Bronchial epithelial cell (primary cell): ENCODE measurements around the gene ETAA1. TPM values are rescaled to one million over a fixed set of nuclear protein-coding genes. Genes with fewer than 3 reads are reported as not detected.

Experiments
- DNase-seq: peaks from one replicate; pipeline ENCODE4 v3.0.0-alpha.2; 2010; ENCODE audit warnings: low read depth
- FAIRE-seq: peaks from 2 replicates; lab custom pipeline; 2011; peaks lifted over from hg19 to GRCh38; lab: Jason Lieb, UNC
- H3K27me3 ChIP-seq: 2 replicates; pipeline ENCODE4 v1.5.1; 2011; ENCODE audit warnings: low read length; ENCODE audit not compliant: control insufficient read depth, insufficient read depth
- H3K36me3 ChIP-seq: 2 replicates; pipeline ENCODE4 v1.5.1; 2011; ENCODE audit warnings: low read length; ENCODE audit not compliant: control insufficient read depth, insufficient read depth
- H3K4me3 ChIP-seq: 2 replicates; pipeline ENCODE4 v1.5.1; 2011; ENCODE audit warnings: mild to moderate bottlenecking, low read depth, low read length, control low read depth
- total RNA-seq: library from RNA; depleted of rRNA; stranded (reverse); fragments of >200 nt; gene quantifications from 2 replicates; pipeline ENCODE4 v1.2.1, GENCODE V29; 2014
- TF ChIP-seq, protein P1 (sequence below): IDR thresholded peaks from 2 replicates; pipeline ENCODE4 v1.5.1; 2011; ENCODE audit warnings: mild to moderate bottlenecking, moderate library complexity, low read length, control low read depth, inconsistent platforms; ENCODE audit not compliant: insufficient read depth, severe bottlenecking

ETAA1 gene
- total RNA-seq, result 16.8 and 18.3 TPM in 2 replicates

DNA sequence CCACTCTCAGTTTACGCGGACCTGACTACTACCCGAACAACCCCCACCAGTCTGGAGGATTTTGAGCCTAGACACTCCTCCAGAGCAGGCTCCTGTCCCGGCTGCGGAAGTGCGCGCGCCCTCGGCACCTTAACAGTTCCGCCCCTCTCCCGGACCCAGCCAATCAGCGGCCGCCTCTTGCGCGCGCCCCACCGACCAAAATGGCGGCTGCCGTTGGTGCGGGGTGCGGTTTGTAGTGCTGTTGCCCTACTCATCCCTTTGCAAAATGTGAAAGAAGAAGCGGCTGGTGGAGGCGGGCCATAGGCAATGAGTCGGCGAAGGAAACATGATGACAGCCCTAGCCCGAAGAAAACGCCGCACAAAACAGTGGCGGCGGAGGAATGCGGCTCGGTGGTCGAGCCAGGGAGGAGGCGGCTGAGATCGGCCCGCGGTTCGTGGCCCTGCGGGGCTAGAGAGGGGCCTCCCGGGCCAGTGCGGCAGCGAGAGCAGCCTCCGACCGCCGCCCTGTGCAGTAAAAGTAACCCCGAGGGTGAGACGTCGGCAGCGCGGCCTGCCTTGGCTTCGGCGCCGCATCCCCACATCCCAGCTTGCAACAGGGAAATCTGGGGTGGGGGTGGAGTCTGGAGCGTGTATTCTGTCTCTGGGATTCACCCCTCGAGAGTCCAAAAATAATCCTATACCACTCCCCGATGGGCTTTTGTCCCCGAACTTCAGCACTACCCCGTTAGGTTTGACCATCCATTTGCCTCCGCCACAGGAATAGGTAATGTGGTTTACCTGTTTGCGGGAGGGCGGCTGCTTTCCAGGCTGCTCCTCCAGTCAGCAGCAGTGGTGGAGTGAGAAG is at the start of gene ETAA1:
ETAA1 (plus strand) TSS at position 191 of the 844 bp plus-strand sequence; CDS start at position 307, 116 bp downstream.
- DNase-seq, result peak; percentile 68
- Histone ChIP-seq H3K27me3 (no peaks in the 10 kb centered on the region), H3K4me3 (peak within 1 kb of the TSS; percentile 92), H3K36me3 (no peaks in the 10 kb centered on the region)
- TF ChIP-seq, protein P1, sequence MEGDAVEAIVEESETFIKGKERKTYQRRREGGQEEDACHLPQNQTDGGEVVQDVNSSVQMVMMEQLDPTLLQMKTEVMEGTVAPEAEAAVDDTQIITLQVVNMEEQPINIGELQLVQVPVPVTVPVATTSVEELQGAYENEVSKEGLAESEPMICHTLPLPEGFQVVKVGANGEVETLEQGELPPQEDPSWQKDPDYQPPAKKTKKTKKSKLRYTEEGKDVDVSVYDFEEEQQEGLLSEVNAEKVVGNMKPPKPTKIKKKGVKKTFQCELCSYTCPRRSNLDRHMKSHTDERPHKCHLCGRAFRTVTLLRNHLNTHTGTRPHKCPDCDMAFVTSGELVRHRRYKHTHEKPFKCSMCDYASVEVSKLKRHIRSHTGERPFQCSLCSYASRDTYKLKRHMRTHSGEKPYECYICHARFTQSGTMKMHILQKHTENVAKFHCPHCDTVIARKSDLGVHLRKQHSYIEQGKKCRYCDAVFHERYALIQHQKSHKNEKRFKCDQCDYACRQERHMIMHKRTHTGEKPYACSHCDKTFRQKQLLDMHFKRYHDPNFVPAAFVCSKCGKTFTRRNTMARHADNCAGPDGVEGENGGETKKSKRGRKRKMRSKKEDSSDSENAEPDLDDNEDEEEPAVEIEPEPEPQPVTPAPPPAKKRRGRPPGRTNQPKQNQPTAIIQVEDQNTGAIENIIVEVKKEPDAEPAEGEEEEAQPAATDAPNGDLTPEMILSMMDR, result no peak
- FAIRE-seq, result no peak

DNA sequence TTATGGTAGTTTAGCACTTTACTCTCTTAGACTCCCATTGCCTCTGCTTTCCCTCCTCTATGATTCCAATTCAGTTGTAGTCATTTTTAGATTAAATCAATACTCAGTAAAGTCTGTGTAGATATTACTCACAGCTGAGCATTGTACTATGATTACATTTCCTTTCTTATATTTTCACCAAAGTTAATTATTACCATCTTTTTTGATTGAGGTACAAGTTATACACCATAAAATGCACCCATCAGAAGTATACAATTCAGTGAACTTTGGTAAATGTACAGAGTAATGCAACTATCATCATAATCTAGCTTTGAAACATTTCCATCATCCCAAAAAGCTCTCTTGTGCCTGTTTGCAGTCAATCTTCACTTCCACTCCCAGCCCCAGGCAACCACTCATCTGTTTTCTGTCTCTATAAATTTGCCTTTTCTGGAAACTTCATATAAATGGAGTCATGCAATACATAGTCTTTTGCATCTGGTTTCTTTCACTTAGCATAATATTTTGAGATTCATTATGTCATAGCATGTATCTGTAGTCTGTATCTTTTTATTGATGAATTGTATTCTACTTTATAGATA is 30.2 kb upstream of the ETAA1 start:
- TF ChIP-seq, protein P1, result no peak
- no peak for FAIRE-seq

DNA sequence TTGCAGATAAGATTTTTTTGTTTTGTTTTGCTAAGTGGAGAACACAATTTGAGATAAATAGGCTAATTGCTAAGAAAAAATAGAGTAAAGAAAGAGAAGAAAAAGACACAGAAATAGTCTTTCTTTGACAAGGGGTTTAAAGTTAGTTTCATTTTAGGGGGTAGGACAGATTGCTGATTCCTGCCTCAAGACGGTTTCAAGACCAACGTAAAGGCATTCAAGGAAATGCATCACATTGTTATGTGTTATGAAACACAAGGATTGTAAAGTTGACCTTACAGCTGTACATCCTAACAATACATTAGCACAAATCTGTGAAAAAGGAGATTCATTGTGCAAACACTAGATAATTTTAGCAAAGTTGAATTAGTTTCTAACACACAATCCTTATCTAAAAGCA is 22.7 kb upstream of the ETAA1 start:
- Histone ChIP-seq H3K36me3 (no peaks in the 10 kb centered on the region), H3K4me3 (no peak overlapping the region), H3K27me3 (no peaks in the 10 kb centered on the region)
- no peak for FAIRE-seq
- TF ChIP-seq, protein P1, result no peak
- DNase-seq, result no peak

More for the DNA sequence above, 30.2 kb upstream of the ETAA1 start:
- no peak for DNase-seq
- H3K36me3 ChIP-seq, result no peaks in the 10 kb centered on the region
- no peak overlapping the region for H3K4me3 ChIP-seq
- no peaks in the 10 kb centered on the region for H3K27me3 ChIP-seq

DNA sequence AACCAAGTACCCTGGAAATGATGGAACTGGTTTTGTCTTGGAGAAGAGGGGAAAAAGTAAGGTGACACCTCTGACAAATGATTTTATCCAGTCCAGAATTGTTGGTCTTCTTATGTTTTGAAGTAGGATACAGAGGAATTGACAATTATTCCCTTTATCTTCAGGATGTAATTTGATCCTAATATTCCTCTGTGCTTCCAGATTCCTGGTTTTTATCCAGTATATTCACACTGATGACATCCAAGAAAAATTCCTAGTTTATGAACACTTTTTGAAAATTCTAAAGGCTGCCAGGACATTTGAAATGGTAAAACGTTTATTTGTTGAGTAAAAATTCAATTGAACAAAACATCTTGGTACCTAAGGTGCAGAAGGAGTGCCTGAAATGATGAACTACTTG is 22.2 kb upstream of the ETAA1 start:
- FAIRE-seq (no peak), DNase-seq (no peak)

DNA sequence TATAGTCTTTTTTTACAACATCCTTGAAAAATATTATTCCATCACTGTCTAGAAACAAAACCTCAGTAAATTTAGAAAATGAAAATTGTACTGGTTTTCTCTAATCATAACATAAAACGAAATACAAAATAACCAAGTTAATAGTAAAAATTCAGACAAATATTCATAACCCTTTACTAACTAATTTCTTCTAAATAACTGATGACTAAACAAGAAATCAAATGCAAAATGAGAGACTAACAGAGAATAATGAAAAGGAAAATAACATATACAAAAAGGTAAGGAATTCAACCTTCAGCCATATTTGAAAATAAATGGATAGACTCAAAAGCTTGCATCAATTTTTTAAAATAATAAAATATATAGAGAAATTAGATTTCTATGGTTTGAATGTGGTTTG is 18.6 kb upstream of the ETAA1 start:
- no peaks in the 10 kb centered on the region for H3K36me3 ChIP-seq
- no peak for FAIRE-seq

More for the DNA sequence above, 22.2 kb upstream of the ETAA1 start:
- Histone ChIP-seq H3K27me3 (no peaks in the 10 kb centered on the region), H3K36me3 (no peaks in the 10 kb centered on the region), H3K4me3 (no peak overlapping the region)
- TF ChIP-seq, protein P1, result no peak

More for the DNA sequence above, 18.6 kb upstream of the ETAA1 start:
- H3K4me3 ChIP-seq, result no peak overlapping the region
- TF ChIP-seq, protein P1, result no peak
- no peak for DNase-seq
- H3K27me3 ChIP-seq, result no peaks in the 10 kb centered on the region
